Endodermal cell (in vitro differentiated cells): Measurements from ENCODE around the gene ZNF655. TPM values are rescaled to one million over a fixed set of nuclear protein-coding genes. Genes with fewer than 3 reads are reported as not detected.

Experiments
- DNase-seq: peaks from one replicate; pipeline ENCODE4 v3.0.0-alpha.2; 2017
- H3K27ac ChIP-seq: 2 replicates; pipeline ENCODE4 v1.5.1; 2013; ENCODE audit warnings: mild to moderate bottlenecking, low read depth, low read length, moderate library complexity
- H3K27me3 ChIP-seq: 2 replicates; pipeline ENCODE4 v1.6.1; 2013; ENCODE audit warnings: mild to moderate bottlenecking, low read length, moderate library complexity; ENCODE audit not compliant: insufficient read depth, control insufficient read depth, poor library complexity, severe bottlenecking
- H3K36me3 ChIP-seq: 2 replicates; pipeline ENCODE4 v1.7.0; 2013; ENCODE audit warnings: mild to moderate bottlenecking, low read length, moderate library complexity; ENCODE audit not compliant: control insufficient read depth, insufficient read depth
- H3K4me1 ChIP-seq: one replicate; pipeline ENCODE4 v1.7.0; 2013; ENCODE audit warnings: low read length; ENCODE audit not compliant: control insufficient read depth, insufficient read depth
- H3K4me3 ChIP-seq: 2 replicates; pipeline ENCODE4 v1.5.1; 2013; ENCODE audit warnings: mild to moderate bottlenecking, low read length, moderate library complexity
- H3K9ac ChIP-seq: 2 replicates; pipeline ENCODE4 v1.6.1; 2013; ENCODE audit warnings: mild to moderate bottlenecking, low read length, moderate library complexity; ENCODE audit not compliant: poor library complexity, severe bottlenecking; ENCODE audit errors: extremely low read depth
- H3K9me3 ChIP-seq: 2 replicates; pipeline ENCODE4 v1.6.1; 2013; ENCODE audit warnings: mild to moderate bottlenecking, low read length, moderate library complexity; ENCODE audit not compliant: control insufficient read depth
- H3K27ac Mint-ChIP-seq: 2 replicates; pipeline ENCODE4 v1.8.0; 2020; ENCODE audit warnings: mixed read lengths
- H3K27me3 Mint-ChIP-seq: 2 replicates; pipeline ENCODE4 v1.8.0; 2021; ENCODE audit warnings: mild to moderate bottlenecking, mixed read lengths; ENCODE audit not compliant: insufficient read depth
- H3K36me3 Mint-ChIP-seq: 2 replicates; pipeline ENCODE4 v1.8.0; 2020; ENCODE audit warnings: low read depth, mixed read lengths
- H3K4me1 Mint-ChIP-seq: 2 replicates; pipeline ENCODE4 v1.8.0; 2020; ENCODE audit warnings: mixed read lengths
- H3K4me3 Mint-ChIP-seq: 2 replicates; pipeline ENCODE4 v1.8.0; 2020; ENCODE audit warnings: mild to moderate bottlenecking, moderate library complexity, mixed read lengths
- H3K9me3 Mint-ChIP-seq: 2 replicates; pipeline ENCODE4 v1.8.0; 2020; ENCODE audit warnings: mild to moderate bottlenecking, mixed read lengths
- WGBS, 2 experiments: methylation state at CpG; one replicate each; pipeline versions ENCODE4 v1.1.5 to v1.1.7; 2013; ENCODE audit warnings: missing lambda C conversion rate in 2 of 2, mixed read lengths in 1 of 2; ENCODE audit not compliant: insufficient coverage in 1 of 2, insufficient read length in 1 of 2; 5-methylcytosine and 5-hydroxymethylcytosine counted together
- total RNA-seq, 2 donors: library from RNA; stranded (reverse); fragmentation: NEBNext Ultra II Directional in 1 of 2; extraction: Animal tissue kit (Norgen Biotek cat#: 25700) in 1 of 2; gene quantifications; 2 replicates in 1 of 2; 3 replicates in 1 of 2; pipeline ENCODE4 v1.2.1, GENCODE V29; 2021
- TF ChIP-seq, protein P1 (sequence below): fragments of 200-600 bp; sonication (generic); conservative IDR thresholded peaks from 2 replicates; pipeline ENCODE4 v1.5.0; 2021; ENCODE audit warnings: antibody characterized with exemption, mild to moderate bottlenecking

The ZNF655 gene
- total RNA-seq, 2 donors from 2014 or later = 57.0 to 58.2 TPM

DNA sequence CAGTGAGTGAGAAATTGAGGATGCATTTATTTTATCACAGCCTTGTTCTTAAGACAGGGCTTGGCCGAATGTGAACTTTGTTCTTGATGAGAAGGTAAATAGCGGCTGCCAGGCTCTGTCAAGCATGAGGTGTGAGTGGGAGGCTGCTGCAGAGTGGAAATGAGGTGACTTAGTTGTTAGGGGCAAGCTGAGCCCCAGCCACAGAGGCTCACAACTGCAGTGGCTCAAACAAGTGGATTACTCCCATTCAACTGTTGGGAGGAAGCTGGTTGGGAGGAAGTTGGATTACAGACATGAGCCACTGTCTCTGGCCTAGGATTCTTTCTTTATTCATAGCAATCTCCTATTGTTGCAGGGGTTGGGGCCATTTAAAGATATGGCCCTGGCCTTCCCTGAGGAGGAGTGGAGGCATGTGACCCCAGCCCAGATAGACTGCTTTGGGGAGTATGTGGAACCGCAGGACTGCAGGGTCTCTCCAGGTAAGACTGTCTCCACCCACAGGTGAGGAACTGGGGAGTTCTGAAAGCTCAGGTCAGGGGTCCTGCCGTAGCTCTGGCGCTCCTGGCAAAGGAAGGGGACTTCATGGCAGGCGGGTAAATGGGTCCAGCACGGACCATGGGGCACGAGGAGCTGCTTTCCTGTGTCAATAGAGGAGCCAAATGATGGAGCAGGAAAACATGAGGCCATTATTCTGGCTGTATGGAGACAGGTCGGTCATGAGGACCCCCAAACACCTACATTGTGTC, 65.4 kb downstream of the ZNF655 start:
- H3K36me3 Mint-ChIP-seq = peaks cover 89% of the 10 kb centered on the region
- H3K27ac Mint-ChIP-seq = no peak overlapping the region
- H3K4me3 ChIP-seq = no peak overlapping the region

GRCh38 chr7:99624484-99624883, 66.0 kb downstream of the ZNF655 start:
- DNase-seq = no peak
- TF ChIP-seq, protein P1, sequence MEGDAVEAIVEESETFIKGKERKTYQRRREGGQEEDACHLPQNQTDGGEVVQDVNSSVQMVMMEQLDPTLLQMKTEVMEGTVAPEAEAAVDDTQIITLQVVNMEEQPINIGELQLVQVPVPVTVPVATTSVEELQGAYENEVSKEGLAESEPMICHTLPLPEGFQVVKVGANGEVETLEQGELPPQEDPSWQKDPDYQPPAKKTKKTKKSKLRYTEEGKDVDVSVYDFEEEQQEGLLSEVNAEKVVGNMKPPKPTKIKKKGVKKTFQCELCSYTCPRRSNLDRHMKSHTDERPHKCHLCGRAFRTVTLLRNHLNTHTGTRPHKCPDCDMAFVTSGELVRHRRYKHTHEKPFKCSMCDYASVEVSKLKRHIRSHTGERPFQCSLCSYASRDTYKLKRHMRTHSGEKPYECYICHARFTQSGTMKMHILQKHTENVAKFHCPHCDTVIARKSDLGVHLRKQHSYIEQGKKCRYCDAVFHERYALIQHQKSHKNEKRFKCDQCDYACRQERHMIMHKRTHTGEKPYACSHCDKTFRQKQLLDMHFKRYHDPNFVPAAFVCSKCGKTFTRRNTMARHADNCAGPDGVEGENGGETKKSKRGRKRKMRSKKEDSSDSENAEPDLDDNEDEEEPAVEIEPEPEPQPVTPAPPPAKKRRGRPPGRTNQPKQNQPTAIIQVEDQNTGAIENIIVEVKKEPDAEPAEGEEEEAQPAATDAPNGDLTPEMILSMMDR = no peak
- 97% methylated on average over 11 to 16 of the region's 16 CpGs for WGBS, 2 experiments
- H3K36me3 ChIP-seq = peaks cover 97% of the 10 kb centered on the region
- H3K27me3 ChIP-seq = no peaks in the 10 kb centered on the region
- no peak overlapping the region for H3K9ac ChIP-seq
- no peak overlapping the region for H3K4me3 Mint-ChIP-seq
- H3K9me3 ChIP-seq = no peaks in the 10 kb centered on the region
- no peaks in the 10 kb centered on the region for H3K27me3 Mint-ChIP-seq
- H3K4me1 ChIP-seq = no peaks in the 10 kb centered on the region
- H3K27ac ChIP-seq = no peak overlapping the region
- no peak overlapping the region for H3K4me3 ChIP-seq
- peak overlapping the region; percentile 8 for H3K27ac Mint-ChIP-seq
- no peaks in the 10 kb centered on the region for H3K9me3 Mint-ChIP-seq
- peaks cover 87% of the 10 kb centered on the region for H3K36me3 Mint-ChIP-seq
- peaks cover 11% of the 10 kb centered on the region for H3K4me1 Mint-ChIP-seq

More for the DNA sequence above, 65.4 kb downstream of the ZNF655 start:
- Mint-ChIP-seq H3K4me1 (peaks cover 11% of the 10 kb centered on the region), H3K9me3 (no peaks in the 10 kb centered on the region), H3K4me3 (no peak overlapping the region), H3K27me3 (no peaks in the 10 kb centered on the region)
- Histone ChIP-seq H3K4me1 (no peaks in the 10 kb centered on the region), H3K9me3 (no peaks in the 10 kb centered on the region), H3K9ac (no peak overlapping the region), H3K27ac (no peak overlapping the region), H3K36me3 (peaks cover 97% of the 10 kb centered on the region), H3K27me3 (no peaks in the 10 kb centered on the region)
- TF ChIP-seq, protein P1 = no peak
- DNase-seq = no peak
- 95 to 100% methylated on average over 8 to 9 of the region's 9 CpGs for WGBS, 2 experiments

DNA sequence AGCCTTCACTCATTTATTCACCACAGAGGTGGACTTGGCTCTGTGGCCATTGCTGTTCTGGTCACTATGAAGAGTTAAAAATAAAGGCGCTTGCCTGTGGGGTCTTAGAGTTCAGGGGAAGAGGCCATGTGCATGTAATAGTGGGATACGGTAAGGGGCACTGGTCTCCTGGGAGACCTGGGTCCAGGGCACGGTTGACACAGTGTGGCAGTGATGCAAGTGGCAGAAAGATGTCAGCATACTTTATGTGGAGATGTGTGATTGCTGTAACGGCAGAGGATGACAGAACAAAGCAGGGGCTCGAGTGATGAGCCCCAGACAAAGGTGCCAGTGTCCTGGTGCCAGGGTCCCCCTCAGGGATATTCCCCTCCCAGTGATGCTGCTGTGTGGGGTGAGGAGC, 66.9 kb downstream of the ZNF655 start:
- H3K9me3 Mint-ChIP-seq = no peaks in the 10 kb centered on the region
- no peak overlapping the region for H3K27ac ChIP-seq
- TF ChIP-seq, protein P1 = no peak
- H3K27me3 ChIP-seq = no peaks in the 10 kb centered on the region
- no peak overlapping the region for H3K27ac Mint-ChIP-seq
- WGBS, 2 experiments = 92 to 94% methylated on average over 2 to 5 of the region's 5 CpGs
- no peak for DNase-seq
- H3K36me3 ChIP-seq = peaks cover 96% of the 10 kb centered on the region
- H3K9ac ChIP-seq = no peak overlapping the region
- no peak overlapping the region for H3K4me3 ChIP-seq
- peaks cover 12% of the 10 kb centered on the region for H3K4me1 Mint-ChIP-seq
- peaks cover 86% of the 10 kb centered on the region for H3K36me3 Mint-ChIP-seq
- H3K4me3 Mint-ChIP-seq = no peak overlapping the region
- no peaks in the 10 kb centered on the region for H3K9me3 ChIP-seq
- H3K4me1 ChIP-seq = peaks cover 3% of the 10 kb centered on the region
- no peaks in the 10 kb centered on the region for H3K27me3 Mint-ChIP-seq
